GM19239 (cell line): ENCODE measurements around the gene ZNF710.

ENCODE experiments used
- DNase-seq: peaks from one replicate; pipeline ENCODE4 v3.0.0; 2011; ENCODE audit warnings: low spot score; ENCODE audit not compliant: insufficient read length
- FAIRE-seq: peaks from 2 replicates; lab custom pipeline; 2011; peaks lifted over from hg19 to GRCh38; lab: Jason Lieb, UNC

Gene ZNF710

DNA sequence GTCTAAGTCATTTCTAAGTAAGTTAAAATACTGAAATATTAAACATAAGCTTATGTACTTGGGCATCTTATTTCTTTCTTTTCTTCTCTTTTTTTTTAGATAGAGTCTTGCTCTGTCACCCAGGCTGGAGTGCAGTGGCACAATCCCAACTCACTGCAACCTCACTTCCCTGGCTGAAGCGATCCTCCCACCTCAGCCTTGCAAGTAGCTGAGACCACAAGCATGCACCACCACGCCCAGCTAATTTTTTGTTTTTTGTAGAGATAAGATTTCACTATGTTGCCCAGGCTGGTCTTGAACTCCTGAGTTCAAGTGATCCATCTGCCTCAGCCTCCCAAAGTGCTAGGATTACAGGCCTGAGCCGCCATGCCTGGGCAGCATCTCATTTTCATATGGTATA, 16.0 kb upstream of the ZNF710 start:
- DNase-seq, result no peak
- no peak for FAIRE-seq

DNA sequence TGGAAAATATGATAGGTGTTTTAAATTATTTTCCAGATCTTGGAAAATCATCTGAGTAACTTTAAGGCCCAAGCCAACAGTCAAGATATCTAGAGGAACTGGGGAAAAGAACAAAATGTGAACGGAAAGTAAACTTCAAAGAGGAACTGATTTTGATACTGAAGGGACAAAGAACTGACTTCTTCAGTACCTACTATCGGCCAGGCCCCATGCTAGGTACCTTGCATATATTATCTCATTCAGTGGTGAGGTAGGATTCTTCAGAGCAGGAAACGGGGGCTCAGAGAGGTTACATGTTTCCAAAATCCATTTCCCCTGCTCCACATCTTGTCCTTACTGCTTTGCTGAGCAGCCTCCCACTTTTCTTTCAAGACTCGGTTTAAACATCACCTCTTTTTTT, 9.8 kb upstream of the ZNF710 start:
- FAIRE-seq, result no peak
- DNase-seq, result no peak

DNA sequence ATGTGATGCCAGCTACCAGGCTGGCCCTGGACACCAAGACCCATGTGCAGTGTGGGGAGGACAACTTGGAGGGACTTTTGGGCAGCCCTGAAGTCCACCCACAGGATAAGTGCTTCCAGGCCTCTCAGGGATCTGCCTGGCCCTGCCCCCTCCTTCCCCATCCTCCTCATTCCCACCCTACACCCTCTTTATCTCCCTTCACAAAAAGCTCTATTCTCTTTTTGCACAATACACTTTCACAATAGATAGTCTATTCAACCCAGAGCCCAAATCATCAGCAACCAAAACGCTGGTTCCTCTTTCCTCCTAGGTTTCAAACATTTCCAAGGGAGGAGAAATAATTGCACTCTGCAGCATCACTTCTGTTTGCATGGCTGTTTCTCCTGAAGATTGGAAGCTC, 7.8 kb upstream of the ZNF710 start:
- no peak for FAIRE-seq
- no peak for DNase-seq

DNA sequence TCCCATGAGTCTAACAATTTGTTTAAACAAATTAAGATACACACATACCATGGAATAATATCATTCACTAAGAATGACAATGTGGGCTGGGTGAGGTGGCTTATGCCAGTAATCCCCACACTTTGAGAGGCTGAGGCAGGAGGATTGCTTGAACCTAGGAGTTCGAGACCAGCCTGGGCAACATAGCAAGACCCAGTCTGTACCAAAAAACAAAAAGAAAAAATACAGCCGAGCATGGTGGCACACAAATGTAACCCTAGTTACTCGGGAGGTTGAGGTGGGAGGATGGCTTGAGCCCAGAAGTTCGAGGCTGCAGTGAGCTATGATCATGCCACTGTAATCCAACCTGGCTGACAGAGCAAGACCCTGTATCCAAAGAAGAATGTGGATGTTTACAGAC, 4.0 kb upstream of the ZNF710 start:
- no peak for DNase-seq
- FAIRE-seq, result no peak

DNA sequence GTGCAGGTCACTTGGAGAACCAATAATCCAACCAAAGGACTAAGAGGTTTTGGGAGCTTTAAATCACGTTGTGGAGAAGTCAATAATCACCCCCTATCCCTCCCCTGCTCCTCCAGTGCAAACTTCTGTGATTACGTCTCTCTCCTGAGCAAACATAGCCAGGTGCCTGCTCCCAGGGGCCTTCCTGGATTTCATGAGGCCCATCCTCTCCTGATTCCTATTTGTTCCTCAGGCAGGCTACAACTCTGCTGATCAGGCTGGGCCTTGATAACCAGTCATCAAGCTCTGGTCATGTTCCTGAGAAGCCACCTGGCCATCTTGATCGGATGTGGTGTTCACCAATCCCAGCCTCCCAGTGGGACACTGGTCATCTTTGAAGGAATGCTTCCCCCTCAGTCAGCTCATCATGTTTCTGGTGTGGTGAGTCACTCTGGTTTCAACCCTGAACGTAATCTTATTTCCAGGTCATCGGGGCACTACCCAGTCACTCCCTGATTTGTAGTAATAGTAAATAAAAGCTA, 2.9 kb upstream of the ZNF710 start:
- DNase-seq (no peak), FAIRE-seq (no peak)

DNA sequence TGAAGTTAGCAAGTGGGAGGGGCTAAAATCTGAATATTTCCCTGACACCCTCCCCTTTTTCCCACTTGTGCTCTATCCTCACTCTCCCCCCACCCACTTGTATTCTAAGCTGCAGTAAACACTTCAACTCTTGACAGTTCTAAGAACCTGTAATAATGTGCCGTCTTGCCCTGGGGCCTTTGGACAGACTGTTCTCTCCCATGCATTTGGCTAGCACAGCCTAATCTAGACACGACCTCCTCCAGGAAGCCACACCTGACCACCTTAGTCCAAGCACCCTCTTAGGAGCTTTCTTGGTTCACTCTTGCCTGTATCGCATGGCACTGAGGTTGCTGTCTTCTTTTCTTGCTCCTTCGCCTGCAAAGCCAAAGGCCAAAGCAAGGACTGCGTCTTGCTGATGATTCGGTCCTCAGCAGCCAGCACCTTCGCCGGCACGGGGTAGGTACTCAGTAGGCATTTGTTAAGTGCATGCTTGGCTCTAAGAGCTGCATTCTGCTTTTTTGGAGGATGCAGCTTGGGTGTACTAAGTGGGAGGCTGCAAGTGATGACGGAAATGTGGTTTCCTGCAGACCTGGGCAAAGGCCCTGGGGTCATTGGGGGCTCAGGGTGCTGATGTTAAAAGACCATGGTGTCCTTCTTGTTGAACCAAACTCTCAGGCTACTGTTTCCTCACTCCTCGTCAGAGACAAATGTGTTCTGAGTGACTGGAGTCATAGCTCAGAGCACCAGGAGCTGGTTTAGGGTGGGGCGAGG, 2.0 kb upstream of the ZNF710 start:
- FAIRE-seq (no peak), DNase-seq (no peak)

DNA sequence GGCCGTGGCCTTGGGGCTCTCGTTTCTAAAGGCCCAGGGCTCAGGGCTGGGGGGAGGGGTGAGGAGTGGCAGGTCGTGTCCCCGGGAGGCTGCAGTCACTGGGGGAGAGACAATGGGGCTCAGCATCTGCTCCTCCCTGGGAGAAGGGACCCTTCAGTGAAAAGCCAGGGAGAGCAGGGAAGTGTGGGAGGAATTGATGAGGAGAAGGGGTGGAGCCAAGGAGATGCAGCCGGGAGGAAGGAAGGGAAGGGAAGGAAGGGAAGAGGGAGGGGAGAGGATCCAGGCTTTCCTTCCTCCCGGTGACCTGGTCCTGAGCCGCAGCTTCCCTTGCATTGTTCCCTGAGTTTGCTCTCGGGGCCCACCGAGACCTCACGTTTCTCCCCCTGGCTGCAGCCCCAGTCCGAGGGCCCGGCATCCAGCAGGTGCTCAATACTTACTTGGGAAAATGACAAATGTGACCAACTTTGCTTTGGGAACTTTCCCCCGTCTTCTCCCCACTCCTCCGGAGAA, 1.4 kb upstream of the ZNF710 start:
- no peak for FAIRE-seq
- no peak for DNase-seq

DNA sequence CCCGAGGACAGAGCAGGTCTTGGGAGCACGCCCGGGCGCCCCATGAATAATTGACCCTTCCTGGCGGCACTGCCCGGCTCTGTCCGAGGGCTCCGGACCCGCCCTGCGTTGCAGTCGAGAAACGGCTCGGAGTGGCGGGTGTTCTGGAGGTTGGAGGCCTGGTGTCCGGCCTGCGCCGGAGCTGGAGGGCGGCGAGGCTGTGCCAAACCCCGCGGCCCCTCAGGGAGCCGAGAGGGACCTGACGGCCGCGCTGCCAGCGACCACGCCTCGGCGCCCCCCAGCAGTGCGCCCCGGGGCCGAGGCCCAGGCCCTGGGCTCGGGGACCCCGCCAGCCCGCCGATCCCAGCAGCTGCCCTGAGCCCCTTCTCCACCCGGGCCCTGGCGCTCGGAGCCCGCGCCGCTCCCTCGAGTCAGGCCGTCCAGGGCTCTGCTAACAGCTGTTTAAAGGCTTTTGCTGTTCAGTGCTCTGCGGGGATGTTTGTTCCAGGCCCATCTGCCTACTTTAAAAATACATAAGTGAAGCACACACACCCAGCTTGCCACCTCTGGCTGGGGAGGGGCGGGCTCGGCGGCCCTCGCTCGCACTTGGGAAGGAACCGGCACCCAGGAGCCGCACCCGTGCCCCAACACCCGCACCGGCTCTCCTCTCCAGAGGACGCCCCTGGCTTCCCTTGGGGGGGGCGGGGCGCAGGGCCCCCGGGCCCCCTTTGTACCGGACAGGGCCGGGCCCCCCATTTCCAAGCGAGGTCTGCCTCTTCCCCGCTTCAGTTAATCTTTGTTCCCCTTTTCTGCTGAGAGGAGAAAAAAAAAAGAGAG, 730 bp upstream of the ZNF710 start:
- DNase-seq, result peak; percentile 68
- no peak for FAIRE-seq

DNA sequence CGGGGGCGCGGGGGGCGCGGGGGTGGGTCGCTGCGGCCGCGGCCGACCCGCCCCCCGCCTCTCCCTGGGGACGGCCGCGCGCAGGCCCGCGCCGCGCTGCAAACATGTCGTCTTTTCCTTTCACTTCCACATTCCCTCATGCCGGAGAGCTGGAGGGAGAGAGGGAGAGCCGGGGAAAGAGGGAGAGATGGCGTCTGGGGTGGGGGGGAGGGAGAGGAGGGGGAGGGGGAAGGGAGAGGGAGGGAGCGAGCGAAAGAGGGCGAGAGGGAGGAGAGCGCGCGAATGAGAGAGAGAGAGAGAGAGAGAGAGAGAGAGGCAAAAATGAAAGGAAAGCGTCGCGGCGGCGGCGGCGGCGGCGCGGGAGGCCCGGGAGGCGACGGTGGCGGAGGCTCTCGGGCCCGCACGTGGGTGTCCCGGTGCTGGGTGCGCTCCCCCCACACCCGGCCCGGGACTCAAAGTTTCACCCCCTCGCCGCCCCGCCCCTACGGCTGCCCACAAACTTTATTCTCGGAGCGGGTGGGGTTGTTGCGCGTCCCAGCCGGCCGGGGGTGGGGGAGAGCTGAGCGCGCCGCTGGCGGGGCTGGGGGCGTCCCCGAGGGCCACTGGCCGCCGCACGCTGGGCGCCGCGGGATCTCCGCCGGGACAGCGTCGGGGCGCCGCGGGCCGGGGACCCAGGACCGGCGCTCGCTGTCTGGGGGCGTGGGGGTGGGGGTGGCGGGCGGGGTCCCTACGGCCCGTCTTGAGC, 731 bp downstream of the ZNF710 start:
- peak; percentile 82 for DNase-seq
- FAIRE-seq, result no peak

DNA sequence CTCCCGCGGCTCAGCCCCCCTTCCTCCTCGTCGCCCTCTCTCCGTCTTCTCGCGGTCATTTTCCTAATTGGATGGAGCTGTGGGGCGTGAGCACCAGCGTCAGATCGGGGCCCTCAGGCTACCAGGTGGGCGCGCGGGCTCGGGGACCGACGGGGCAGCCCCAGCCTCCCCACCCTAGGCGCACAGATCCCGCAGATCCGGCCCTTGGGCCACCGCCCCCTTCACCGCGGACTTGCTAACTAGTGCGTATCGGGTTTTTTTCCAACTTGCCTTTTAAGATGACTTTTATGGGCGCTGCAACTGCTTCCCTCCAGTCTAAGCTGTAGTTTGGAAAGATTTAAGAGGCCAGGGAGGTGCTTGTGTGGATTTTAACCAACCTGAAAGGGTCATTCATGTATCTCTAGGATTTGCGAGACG, 1.3 kb downstream of the ZNF710 start:
- peak; percentile 45 for DNase-seq
- FAIRE-seq, result peak; percentile 86

DNA sequence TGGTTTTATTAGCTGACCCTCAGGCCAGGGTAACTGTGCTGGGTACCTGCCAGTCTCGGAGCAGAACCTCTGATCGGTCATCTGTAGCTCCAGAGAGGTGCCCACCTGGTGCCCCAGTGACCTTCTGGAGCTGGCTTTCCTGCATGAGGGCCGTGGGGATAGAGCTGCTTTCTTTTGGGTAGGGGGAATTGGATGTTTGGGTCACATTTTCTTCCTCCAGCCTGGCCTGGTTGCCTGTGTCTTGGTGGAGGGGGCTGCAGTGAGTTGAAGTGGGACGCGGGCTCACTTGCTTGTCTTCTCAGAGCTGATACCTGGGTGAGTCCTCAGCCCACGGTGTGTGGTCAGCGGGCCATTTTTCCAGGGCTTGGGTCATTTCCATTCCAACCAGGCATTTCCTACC, 2.6 kb downstream of the ZNF710 start:
- DNase-seq (no peak), FAIRE-seq (no peak)

DNA sequence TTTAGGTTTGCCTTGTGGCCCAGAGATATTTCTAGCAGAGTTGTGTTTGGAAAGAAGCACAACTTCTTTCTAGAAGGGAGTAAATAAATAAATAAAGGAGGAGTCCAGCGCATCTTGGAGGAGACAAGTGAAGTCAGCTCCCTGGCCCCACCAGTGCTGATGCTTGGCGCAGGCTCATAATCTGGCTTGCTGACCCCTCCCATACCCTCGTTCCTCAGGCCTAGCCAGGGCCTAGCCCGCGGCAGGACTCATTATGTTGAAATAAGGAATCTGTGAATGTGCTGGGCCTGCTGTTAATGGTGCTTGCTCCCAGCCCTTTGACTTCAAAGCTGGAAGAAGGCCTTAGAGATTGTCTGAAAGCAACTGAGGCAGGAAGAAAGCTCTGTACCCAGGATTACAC, 3.1 kb downstream of the ZNF710 start:
- FAIRE-seq (no peak), DNase-seq (no peak)

DNA sequence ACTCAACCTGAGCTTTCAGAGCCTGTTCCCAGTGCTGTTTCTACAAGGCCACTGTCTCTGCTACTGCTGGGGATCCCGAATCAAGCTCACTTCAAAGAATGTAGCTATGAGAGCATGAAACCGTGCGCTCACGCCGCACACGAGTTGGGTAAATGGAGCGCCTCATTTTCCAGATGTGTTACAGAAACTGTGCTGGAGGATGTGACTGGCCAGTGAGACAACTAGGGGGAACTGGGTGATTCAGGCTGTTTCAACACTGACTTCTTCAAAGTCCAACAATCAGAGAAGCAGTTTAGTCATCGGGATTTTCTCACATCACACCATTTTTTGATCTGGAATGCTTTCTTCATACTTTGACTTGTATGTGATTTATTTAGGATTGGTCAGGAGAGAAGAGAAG, 3.5 kb downstream of the ZNF710 start:
- no peak for FAIRE-seq
- no peak for DNase-seq

DNA sequence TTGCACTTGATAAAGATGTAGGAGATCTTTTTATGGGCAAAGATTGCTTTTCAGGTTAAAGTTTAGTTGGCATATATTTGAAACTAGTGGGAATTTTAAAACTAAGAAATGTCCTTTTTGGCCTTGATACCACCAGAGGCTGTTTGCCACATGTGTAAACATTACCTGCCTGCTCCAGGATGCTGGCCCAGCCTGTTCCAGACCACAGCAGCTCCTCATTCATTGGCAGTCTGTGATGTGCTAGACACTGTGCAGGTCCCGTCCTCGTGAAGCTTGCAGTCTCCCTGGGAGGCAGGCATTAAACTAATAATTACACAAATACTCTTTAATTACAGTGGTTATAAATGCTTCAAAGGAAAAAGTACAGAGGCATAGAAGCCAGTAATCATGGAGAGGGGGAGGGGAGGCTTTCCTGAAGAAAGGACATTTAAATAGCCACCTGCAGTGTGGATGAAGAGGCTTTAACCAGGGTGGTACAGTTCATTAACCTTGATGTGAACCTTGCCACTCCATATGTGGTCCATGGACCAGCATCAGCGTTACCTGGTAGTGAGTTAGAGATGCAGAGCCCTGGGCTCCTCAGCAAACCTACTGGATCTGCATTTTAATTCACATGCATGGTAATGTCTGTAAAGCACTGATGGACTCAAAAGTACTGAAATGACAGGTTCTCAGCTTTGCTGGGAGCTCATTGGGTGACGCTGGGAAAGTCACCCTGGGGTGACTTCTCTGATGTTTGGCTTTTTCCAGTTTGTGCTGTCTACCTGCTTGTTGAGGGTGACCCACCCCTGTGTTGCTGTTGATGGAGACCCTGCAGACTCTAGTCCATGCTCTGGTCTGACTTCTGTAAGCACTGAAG, 5.3 kb downstream of the ZNF710 start:
- no peak for FAIRE-seq
- DNase-seq, result no peak

DNA sequence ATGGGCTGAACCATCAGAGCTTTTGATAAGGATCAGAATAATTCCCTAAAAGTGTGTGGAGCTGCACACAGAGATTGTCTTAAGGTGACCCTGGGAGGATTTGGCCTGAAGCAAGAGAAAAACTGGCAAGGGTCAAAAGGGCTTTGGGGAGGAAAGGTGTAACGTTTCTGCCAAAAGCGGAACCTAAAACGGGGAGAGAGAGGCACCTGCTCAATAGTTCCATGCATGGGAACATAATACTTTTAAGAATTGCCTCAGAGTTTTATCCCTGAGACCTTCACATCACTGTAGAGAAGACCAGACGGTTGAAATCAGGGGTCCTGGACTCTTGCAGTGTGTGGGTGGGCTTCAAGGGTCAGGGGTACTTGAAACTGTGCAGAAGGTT, 5.9 kb downstream of the ZNF710 start:
- no peak for FAIRE-seq
- DNase-seq, result no peak

DNA sequence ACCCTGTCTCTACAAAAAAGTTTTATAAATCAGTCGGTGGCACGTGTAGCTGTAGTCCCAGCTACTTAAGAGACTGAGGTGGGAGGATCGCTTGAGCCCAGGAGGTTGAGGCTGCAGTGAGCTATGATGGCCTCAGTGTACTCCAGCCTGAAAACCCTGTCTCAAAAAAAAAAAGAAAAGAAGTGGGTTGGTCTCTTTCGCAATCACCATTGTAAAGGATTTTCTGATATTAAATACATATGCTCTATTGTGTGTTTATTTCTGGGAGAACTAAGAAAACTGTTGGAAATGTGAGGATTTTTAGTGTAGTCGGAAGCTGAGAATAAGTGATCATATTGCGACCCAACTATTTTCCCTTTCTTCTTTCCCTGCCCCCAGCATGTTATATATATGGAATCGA, 7.5 kb downstream of the ZNF710 start:
- DNase-seq, result no peak
- FAIRE-seq, result no peak

DNA sequence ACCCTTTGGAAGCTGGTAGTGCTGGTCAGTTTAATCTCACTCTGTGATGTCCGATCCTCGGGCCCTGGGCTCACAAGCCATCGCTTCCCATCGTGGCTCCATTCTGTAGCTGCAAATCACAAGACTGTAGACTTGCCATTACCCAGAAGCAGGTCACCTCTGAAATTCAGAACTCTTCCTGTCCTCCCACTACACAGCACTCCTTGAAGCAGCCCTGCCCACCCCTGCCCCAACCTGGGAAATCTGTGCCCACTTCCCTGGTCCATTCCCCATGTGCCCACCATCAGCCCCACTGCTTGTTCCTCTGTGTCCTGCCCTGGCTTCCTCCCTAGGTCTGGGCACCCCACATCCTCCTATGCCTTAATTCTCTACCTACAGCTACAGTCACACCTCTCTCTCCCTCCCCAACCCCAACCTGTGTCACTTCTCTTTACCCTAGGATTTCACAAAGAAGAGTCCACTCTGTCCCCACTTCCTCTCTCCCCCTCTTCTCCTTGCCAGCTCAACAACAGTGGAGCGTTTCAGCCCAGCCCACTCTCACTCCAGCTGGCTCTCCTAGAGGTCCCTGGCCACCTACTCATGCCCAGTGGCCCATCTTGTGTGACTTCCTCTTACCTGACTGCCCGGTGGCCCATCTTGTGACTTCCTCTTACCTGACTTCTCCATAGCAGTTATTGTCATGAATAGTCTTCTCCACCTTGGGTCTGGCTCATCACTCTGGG, 8.3 kb downstream of the ZNF710 start:
- no peak for FAIRE-seq
- DNase-seq, result no peak

DNA sequence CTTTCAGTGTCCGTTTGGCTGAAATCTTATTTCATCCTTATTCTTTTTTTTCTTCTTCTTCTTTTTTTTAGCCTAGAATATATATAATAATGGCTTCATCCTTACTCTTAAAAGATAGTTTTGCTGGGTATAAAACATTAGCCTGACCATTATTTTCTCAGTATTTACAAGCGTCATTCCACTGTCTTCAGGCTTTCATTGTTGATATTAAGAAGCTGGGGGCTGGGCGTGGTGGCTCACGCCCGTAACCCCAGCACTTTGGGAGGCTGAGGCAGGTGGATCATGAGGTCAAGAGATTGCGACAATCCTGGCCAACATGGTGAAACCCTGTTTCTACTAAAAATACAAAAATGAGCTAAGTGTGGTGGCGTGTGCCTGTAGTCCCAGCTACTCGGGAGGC, 10.6 kb downstream of the ZNF710 start:
- DNase-seq (no peak), FAIRE-seq (no peak)

DNA sequence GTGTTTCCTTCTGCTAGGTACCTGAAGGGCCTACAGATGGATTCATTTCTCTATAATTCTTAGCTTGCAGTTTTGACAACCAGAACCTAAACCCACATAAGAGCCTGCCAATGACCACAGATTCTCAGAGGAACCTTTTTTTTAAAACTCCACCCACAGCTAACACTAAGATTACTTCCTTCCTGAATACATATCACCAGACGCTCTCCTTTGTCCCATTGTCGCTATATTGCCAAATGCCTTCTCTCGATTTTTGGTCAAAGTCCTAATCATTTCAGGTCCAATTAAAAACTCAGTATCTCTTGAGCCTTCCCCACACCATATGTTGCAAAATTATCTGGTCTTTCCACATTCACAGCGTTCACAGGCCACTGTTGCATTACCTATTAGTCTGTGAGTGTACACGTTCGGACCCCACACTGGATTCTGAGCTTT, 12.4 kb downstream of the ZNF710 start:
- FAIRE-seq (peak; percentile 54), DNase-seq (no peak)
